ENCODE data around the gene ZSCAN21.

GRCh38 chr7:100106633-100107032, 57.1 kb downstream of the ZSCAN21 start:
- TF ChIP-seq ZFP41 (tag by site-specific recombination; IDR thresholded peaks at IDR 0.05; ENCODE audit: borderline replicate concordance) (no peak), PRDM1 (tag by site-specific recombination; IDR thresholded peaks at IDR 0.05) (no peak), ZNF629 (tag by site-specific recombination; IDR thresholded peaks at IDR 0.05) (no peak), ZNF121 (tag by site-specific recombination; IDR thresholded peaks at IDR 0.05) (no peak), KLF7 (tag by site-specific recombination; IDR thresholded peaks at IDR 0.05; ENCODE audit: borderline replicate concordance) (no peak), ZNF221 (tag by site-specific recombination; IDR thresholded peaks at IDR 0.05; ENCODE audit: borderline replicate concordance) (no peak), YY1 (tag by site-specific recombination; IDR thresholded peaks at IDR 0.05) (no peak), ZNF138 (tag by site-specific recombination; IDR thresholded peaks at IDR 0.05; ENCODE audit: borderline replicate concordance) (no peak), ZBTB26 (tag by site-specific recombination; optimal IDR thresholded peaks at IDR 0.05) (no peak), ZNF324 (tag by site-specific recombination; IDR thresholded peaks at IDR 0.05) (no peak)
- TF ChIP-seq, protein P1, sequence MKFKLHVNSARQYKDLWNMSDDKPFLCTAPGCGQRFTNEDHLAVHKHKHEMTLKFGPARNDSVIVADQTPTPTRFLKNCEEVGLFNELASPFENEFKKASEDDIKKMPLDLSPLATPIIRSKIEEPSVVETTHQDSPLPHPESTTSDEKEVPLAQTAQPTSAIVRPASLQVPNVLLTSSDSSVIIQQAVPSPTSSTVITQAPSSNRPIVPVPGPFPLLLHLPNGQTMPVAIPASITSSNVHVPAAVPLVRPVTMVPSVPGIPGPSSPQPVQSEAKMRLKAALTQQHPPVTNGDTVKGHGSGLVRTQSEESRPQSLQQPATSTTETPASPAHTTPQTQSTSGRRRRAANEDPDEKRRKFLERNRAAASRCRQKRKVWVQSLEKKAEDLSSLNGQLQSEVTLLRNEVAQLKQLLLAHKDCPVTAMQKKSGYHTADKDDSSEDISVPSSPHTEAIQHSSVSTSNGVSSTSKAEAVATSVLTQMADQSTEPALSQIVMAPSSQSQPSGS (tag by site-specific recombination; IDR thresholded peaks at IDR 0.05; ENCODE audit: low read depth), result no peak
- TF ChIP-seq, protein P2, sequence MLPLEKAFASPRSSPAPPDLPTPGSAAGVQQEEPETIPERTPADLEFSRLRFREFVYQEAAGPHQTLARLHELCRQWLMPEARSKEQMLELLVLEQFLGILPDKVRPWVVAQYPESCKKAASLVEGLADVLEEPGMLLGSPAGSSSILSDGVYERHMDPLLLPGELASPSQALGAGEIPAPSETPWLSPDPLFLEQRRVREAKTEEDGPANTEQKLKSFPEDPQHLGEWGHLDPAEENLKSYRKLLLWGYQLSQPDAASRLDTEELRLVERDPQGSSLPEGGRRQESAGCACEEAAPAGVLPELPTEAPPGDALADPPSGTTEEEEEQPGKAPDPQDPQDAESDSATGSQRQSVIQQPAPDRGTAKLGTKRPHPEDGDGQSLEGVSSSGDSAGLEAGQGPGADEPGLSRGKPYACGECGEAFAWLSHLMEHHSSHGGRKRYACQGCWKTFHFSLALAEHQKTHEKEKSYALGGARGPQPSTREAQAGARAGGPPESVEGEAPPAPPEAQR (tag by site-specific recombination; IDR thresholded peaks at IDR 0.05), result no peak
